NCI-H1436 (cell line): ENCODE data around the gene FPGS.
A peak's percentile ranks its signal among the peaks of the same experiment; 100 is the strongest.
"Not testable (repeated sequence)": the region's sequence is repeated elsewhere in the genome, so short reads cannot be mapped to it uniquely, and the experiment has no call there.

Source experiments
- DNase-seq: peaks from one replicate; lab custom pipeline; 2025; lab: John Stamatoyannopoulos, UW

The FPGS gene

GRCh38 chr9:127812011-127812410 lies 9.3 kb downstream of the FPGS start:
- no peak for DNase-seq

- DNase-seq, result no peak
Measured at GRCh38 chr9:127812936-127813675, 10.4 kb downstream of the FPGS start.

- no peak for DNase-seq
Measured at GRCh38 chr9:127813686-127814226, 11.1 kb downstream of the FPGS start.

- DNase-seq, result no peak
Measured at GRCh38 chr9:127814619-127815511, 12.2 kb downstream of the FPGS start.

GRCh38 chr9:127815512-127816361 lies 13.1 kb downstream of the FPGS start:
- DNase-seq, result no peak

GRCh38 chr9:127816362-127816725 lies 13.7 kb downstream of the FPGS start:
- no peak for DNase-seq

- DNase-seq, result no peak
Measured at GRCh38 chr9:127816728-127817127, 14.0 kb downstream of the FPGS start.

- DNase-seq, result no peak
Measured at GRCh38 chr9:127817881-127818434, 15.3 kb downstream of the FPGS start.

GRCh38 chr9:127818574-127818973 lies 15.9 kb downstream of the FPGS start:
- DNase-seq, result no peak

- no peak for DNase-seq
Measured at GRCh38 chr9:127822108-127822507, 19.4 kb downstream of the FPGS start.

- no peak for DNase-seq
Measured at GRCh38 chr9:127825319-127826051, 22.8 kb downstream of the FPGS start.

- no peak for DNase-seq
Measured at GRCh38 chr9:127826253-127826913, 23.7 kb downstream of the FPGS start.

- DNase-seq, result peak; percentile 45
Measured at GRCh38 chr9:127828262-127829031, 25.8 kb downstream of the FPGS start.

GRCh38 chr9:127829205-127829906 lies 26.7 kb downstream of the FPGS start:
- DNase-seq, result no peak

GRCh38 chr9:127832248-127832647 lies 29.6 kb downstream of the FPGS start:
- no peak for DNase-seq

GRCh38 chr9:127833555-127833954 lies 30.9 kb downstream of the FPGS start:
- no peak for DNase-seq

GRCh38 chr9:127835991-127836516 lies 33.4 kb downstream of the FPGS start:
- DNase-seq, result no peak

GRCh38 chr9:127836561-127836960 lies 33.9 kb downstream of the FPGS start:
- not testable (repeated sequence) for DNase-seq

GRCh38 chr9:127837346-127837745 lies 34.7 kb downstream of the FPGS start:
- no peak for DNase-seq
